Measurements from ENCODE around the gene AFF3.

The AFF3 gene

GRCh38 chr2:99571021-99571420 lies 571.4 kb downstream of the AFF3 start:
- DNase-seq, result no peak

GRCh38 chr2:99569386-99569785 lies 573.0 kb downstream of the AFF3 start:
- no peak for DNase-seq

GRCh38 chr2:99565227-99565626 lies 577.2 kb downstream of the AFF3 start:
- no peak for DNase-seq

- no peak for DNase-seq
Measured at GRCh38 chr2:99562516-99562915, 579.9 kb downstream of the AFF3 start.

GRCh38 chr2:99561804-99562203 lies 580.6 kb downstream of the AFF3 start:
- DNase-seq, result no peak

- peak; percentile 61 for DNase-seq
Measured at GRCh38 chr2:99559075-99559662, 583.2 kb downstream of the AFF3 start.

- peak; percentile 12 for DNase-seq
Measured at GRCh38 chr2:99555404-99555803, 587.0 kb downstream of the AFF3 start.

GRCh38 chr2:99554871-99555270 lies 587.5 kb downstream of the AFF3 start:
- DNase-seq, result no peak

- no peak for DNase-seq
Measured at GRCh38 chr2:99554238-99554637, 588.2 kb downstream of the AFF3 start.

- DNase-seq, result no peak
Measured at GRCh38 chr2:99552529-99552928, 589.9 kb downstream of the AFF3 start.

GRCh38 chr2:99550368-99550767 lies 592.0 kb downstream of the AFF3 start:
- no peak for DNase-seq

GRCh38 chr2:99545604-99546003 lies 596.8 kb downstream of the AFF3 start:
- DNase-seq, result no peak

- DNase-seq, result no peak
Measured at GRCh38 chr2:99545066-99545465, 597.3 kb downstream of the AFF3 start.

GRCh38 chr2:99544608-99545007 lies 597.8 kb downstream of the AFF3 start:
- DNase-seq, result no peak

GRCh38 chr2:99543247-99543646 lies 599.1 kb downstream of the AFF3 start:
- no peak for DNase-seq

GRCh38 chr2:99537910-99538485 lies 604.4 kb downstream of the AFF3 start:
- no peak for DNase-seq

GRCh38 chr2:99524056-99524455 lies 618.3 kb downstream of the AFF3 start:
- no peak for DNase-seq

GRCh38 chr2:99522157-99522556 lies 620.2 kb downstream of the AFF3 start:
- no peak for DNase-seq

- no peak for DNase-seq
Measured at GRCh38 chr2:99520813-99521212, 621.6 kb downstream of the AFF3 start.

GRCh38 chr2:99520195-99520594 lies 622.2 kb downstream of the AFF3 start:
- DNase-seq, result no peak

GRCh38 chr2:99514357-99514756 lies 628.0 kb downstream of the AFF3 start:
- no peak for DNase-seq

- no peak for DNase-seq
Measured at GRCh38 chr2:99512181-99512591, 630.2 kb downstream of the AFF3 start.

GRCh38 chr2:99509387-99509786 lies 633.0 kb downstream of the AFF3 start:
- DNase-seq, result no peak

- no peak for DNase-seq
Measured at GRCh38 chr2:99507937-99508818, 634.2 kb downstream of the AFF3 start.
